AG09319 (cell line): ENCODE results near the gene DESI2.

ENCODE experiments used
- DNase-seq: peaks from one replicate; pipeline ENCODE4 v3.0.0-alpha.2; 2010; ENCODE audit warnings: low read depth; ENCODE audit errors: extremely low read depth
- CTCF ChIP-seq: IDR thresholded peaks from 2 replicates; pipeline ENCODE4 v1.5.1; 2011; ENCODE audit warnings: low read depth, mild to moderate bottlenecking, inconsistent platforms, low read length, moderate library complexity

The DESI2 gene

DNA sequence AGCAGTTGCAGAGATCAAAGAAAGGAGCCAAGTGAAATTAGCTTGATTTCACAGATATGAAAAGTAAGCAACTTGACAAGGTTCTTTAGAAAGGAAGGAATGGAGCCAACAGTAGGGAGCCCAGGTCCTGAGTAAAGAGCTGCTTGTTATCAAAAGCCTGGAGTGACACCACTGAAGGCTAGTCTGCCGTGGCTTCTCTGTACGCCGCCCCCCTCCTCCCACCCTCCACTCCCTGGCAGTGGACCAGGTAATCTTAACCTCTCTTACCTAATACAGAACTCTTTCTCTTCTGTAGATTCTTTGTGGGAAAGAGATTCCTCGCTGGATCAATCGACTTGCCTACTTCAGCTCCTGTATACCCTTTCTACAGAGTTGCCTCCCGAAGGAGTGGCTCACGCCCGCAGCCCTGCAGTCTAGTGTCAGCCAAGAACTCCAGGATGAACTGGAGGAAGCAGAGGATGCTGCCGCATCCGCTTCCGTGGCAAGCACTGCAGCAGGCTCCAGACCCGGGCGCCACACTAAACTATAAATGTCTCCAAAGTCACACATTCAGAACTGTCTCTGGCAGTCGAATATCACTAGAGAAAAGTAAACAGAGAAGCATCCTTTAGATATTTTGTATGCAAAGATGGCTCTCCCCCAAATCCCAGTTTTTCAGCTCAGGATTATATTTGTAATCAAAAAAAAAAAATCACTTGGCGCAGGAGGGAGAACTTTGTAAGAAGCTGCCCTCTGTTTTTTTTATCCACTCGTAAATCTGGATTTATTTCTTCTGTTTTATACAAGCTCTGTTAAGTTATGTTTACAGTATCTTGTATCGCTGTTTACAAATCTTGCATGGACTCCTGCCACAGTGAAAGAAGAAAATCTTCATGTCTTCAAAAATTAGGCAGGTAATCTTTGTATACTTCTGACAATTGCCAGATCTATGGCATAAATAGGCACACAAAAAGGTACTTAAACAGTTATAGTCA is 52.6 kb downstream of the DESI2 start:
- no peak for DNase-seq
- TF ChIP-seq CTCF, result no peak

- no peak for TF ChIP-seq CTCF
- DNase-seq, result no peak
Observed at GRCh38 chr1:244709076-244709475, 56.1 kb downstream of the DESI2 start.

- no peak for DNase-seq
- TF ChIP-seq CTCF, result no peak
Observed at GRCh38 chr1:244709476-244710368, 56.8 kb downstream of the DESI2 start.

GRCh38 chr1:244710474-244711062 is 57.6 kb downstream of the DESI2 start:
- DNase-seq, result no peak
- TF ChIP-seq CTCF, result no peak

GRCh38 chr1:244712669-244713068 is 59.7 kb downstream of the DESI2 start:
- TF ChIP-seq CTCF, result no peak
- no peak for DNase-seq

- no peak for TF ChIP-seq CTCF
- DNase-seq, result no peak
Observed at GRCh38 chr1:244713332-244713731, 60.4 kb downstream of the DESI2 start.
